Keratinocyte (primary cell): ENCODE measurements around the gene THBS2. TPM values are rescaled to one million over a fixed set of nuclear protein-coding genes. Genes with fewer than 3 reads are reported as not detected.

Source experiments
- DNase-seq: peaks from one replicate; pipeline ENCODE4 v3.0.0-alpha.2; 2011; ENCODE audit warnings: low read depth, missing footprints, low spot score
- FAIRE-seq: peaks from 2 replicates; lab custom pipeline; 2011; peaks lifted over from hg19 to GRCh38; lab: Jason Lieb, UNC
- H2AFZ ChIP-seq: 2 replicates; pipeline ENCODE4 v1.6.0; 2012; ENCODE audit warnings: low read length, control low read depth, inconsistent platforms; ENCODE audit not compliant: control insufficient read depth
- H3K27ac ChIP-seq: 2 replicates; pipeline ENCODE4 v1.5.1; 2011; ENCODE audit warnings: low read length; ENCODE audit not compliant: control insufficient read depth, insufficient read depth
- H3K27me3 ChIP-seq: 3 replicates; pipeline ENCODE4 v1.6.0; 2011; ENCODE audit warnings: low read length; ENCODE audit not compliant: control insufficient read depth, insufficient read depth; ENCODE audit errors: extremely low read depth
- H3K36me3 ChIP-seq, 2 experiments: 2 replicates in 1 of 2; 3 replicates in 1 of 2; pipeline ENCODE4 v1.5.1; 2011; ENCODE audit warnings: low read length in 2 of 2, mild to moderate bottlenecking in 1 of 2; ENCODE audit not compliant: control insufficient read depth in 2 of 2, insufficient read depth in 2 of 2; ENCODE audit errors: extremely low read depth in 1 of 2
- H3K4me1 ChIP-seq: 3 replicates; pipeline ENCODE4 v1.5.1; 2011; ENCODE audit warnings: low read length; ENCODE audit not compliant: control insufficient read depth, insufficient read depth; ENCODE audit errors: extremely low read depth
- H3K4me2 ChIP-seq: 3 replicates; pipeline ENCODE4 v1.6.0; 2011; ENCODE audit warnings: low read depth, low read length; ENCODE audit not compliant: control insufficient read depth, insufficient read depth; ENCODE audit errors: extremely low read depth
- H3K4me3 ChIP-seq, 3 experiments: fragments of 200-600 bp in 1 of 3; sonication (generic) in 1 of 3; 2 replicates in 2 of 3; 3 replicates in 1 of 3; pipeline ENCODE4 v1.5.1; 2011 to 2016; ENCODE audit warnings: low read length in 3 of 3, mild to moderate bottlenecking in 3 of 3, control low read depth in 2 of 3, inconsistent platforms in 1 of 3, low read depth in 1 of 3, mixed read lengths in 1 of 3, mixed run types in 1 of 3, moderate library complexity in 1 of 3; ENCODE audit not compliant: control insufficient read depth in 2 of 3, insufficient read depth in 2 of 3; ENCODE audit errors: extremely low read depth in 1 of 3
- H3K79me2 ChIP-seq: 2 replicates; pipeline ENCODE4 v1.6.0; 2012; ENCODE audit warnings: low read length; ENCODE audit not compliant: control insufficient read depth, insufficient read depth
- H3K9ac ChIP-seq: 3 replicates; pipeline ENCODE4 v1.6.0; 2011; ENCODE audit warnings: low read length; ENCODE audit not compliant: control insufficient read depth, insufficient read depth; ENCODE audit errors: extremely low read depth
- H3K9me1 ChIP-seq: 3 replicates; pipeline ENCODE4 v1.6.0; 2011; ENCODE audit warnings: low read length; ENCODE audit not compliant: control insufficient read depth, insufficient read depth; ENCODE audit errors: extremely low read depth
- H3K9me3 ChIP-seq: 2 replicates; pipeline ENCODE4 v1.5.1; 2012; ENCODE audit warnings: low read depth, low read length; ENCODE audit not compliant: control insufficient read depth
- H4K20me1 ChIP-seq: 3 replicates; pipeline ENCODE4 v1.6.0; 2011; ENCODE audit warnings: low read length; ENCODE audit not compliant: control insufficient read depth, insufficient read depth; ENCODE audit errors: extremely low read depth
- CTCF ChIP-seq, 3 experiments: IDR thresholded peaks in 1 of 3; conservative IDR thresholded peaks in 1 of 3; optimal IDR thresholded peaks in 1 of 3; 2 replicates in 2 of 3; 3 replicates in 1 of 3; pipeline versions ENCODE3 to v1.5.1; 2011; ENCODE audit warnings: low read length in 3 of 3, mild to moderate bottlenecking in 3 of 3, moderate library complexity in 2 of 3, control low read depth in 1 of 3, inconsistent platforms in 1 of 3; ENCODE audit not compliant: insufficient read depth in 2 of 3; ENCODE audit errors: extremely low read depth in 1 of 3
- EZH2 ChIP-seq: IDR thresholded peaks from one replicate; pipeline ENCODE4 v1.6.1; 2012; ENCODE audit warnings: inconsistent platforms, mild to moderate bottlenecking, low read length, moderate library complexity
- dilution Hi-C: fragments of 300-500 bp; cut with MboI; formaldehyde crosslinking; loops from one replicate; pipeline ENCODE4 v1.7.0; 2020; ENCODE audit warnings: low sequenced_read_pairs; ENCODE audit not compliant: extremely low pct_ligation_motif_present
- polyA plus RNA-seq, 5 experiments: library from polyadenylated mRNA; depleted of rRNA in 3 of 5; stranded (reverse) in 3 of 5; stranded (forward) in 1 of 5; unstranded in 1 of 5; fragments of >200 nt; gene quantifications; 1 replicate in 1 of 5; 2 replicates in 3 of 5; 3 replicates in 1 of 5; pipeline versions ENCODE4 v1.2.1 to v1.2.3, GENCODE V29; 2011 to 2012; ENCODE audit warnings: missing spikeins in 2 of 5, low read depth in 1 of 5, low replicate concordance in 1 of 5

Gene THBS2
- polyA plus RNA-seq, 1 donor (not counting 4 experiments of a cell fraction or from before 2014, with no cell fraction given), result 533 TPM

- Histone ChIP-seq H3K79me2 (no peaks in the 10 kb centered on the region), H3K4me2 (no peak overlapping the region), H4K20me1 (no peaks in the 10 kb centered on the region), H3K4me1 (peaks cover 42% of the 10 kb centered on the region), H3K9me3 (no peaks in the 10 kb centered on the region), H3K27me3 (no peaks in the 10 kb centered on the region), H3K9ac (no peak overlapping the region), H3K27ac (no peak overlapping the region), H3K9me1 (no peaks in the 10 kb centered on the region), H3K4me3 (no peak overlapping the region), H3K36me3 (no peaks in the 10 kb centered on the region), H2AFZ (no peak overlapping the region)
- dilution Hi-C loops, result no loop called here
- TF ChIP-seq CTCF (optimal IDR thresholded peaks at IDR 0.05 in 1 of 3, IDR thresholded peaks at IDR 0.05 in 1 of 3, conservative IDR thresholded peaks at IDR 0.05 in 1 of 3; ENCODE audit: extremely low read depth in 1 of 3, insufficient read depth in 2 of 3, low read length in 3 of 3), result no peak
- TF ChIP-seq EZH2, result no peak
- DNase-seq, result no peak
- FAIRE-seq, result no peak
Observed at GRCh38 chr6:169286961-169287360, 33.3 kb upstream of the THBS2 start.

- Histone ChIP-seq H3K4me3 (no peak overlapping the region), H3K79me2 (no peaks in the 10 kb centered on the region), H3K9ac (no peak overlapping the region), H2AFZ (no peak overlapping the region), H3K9me3 (no peaks in the 10 kb centered on the region), H3K4me1 (peaks cover 24% of the 10 kb centered on the region), H3K4me2 (no peak overlapping the region), H3K27me3 (no peaks in the 10 kb centered on the region), H4K20me1 (no peaks in the 10 kb centered on the region), H3K36me3 (no peaks in the 10 kb centered on the region), H3K9me1 (peaks cover 3% of the 10 kb centered on the region), H3K27ac (no peak overlapping the region)
- dilution Hi-C loops, result no loop called here
- DNase-seq (no peak), FAIRE-seq (no peak)
- no peak for TF ChIP-seq EZH2
- no peak for TF ChIP-seq CTCF (optimal IDR thresholded peaks at IDR 0.05 in 1 of 3, IDR thresholded peaks at IDR 0.05 in 1 of 3, conservative IDR thresholded peaks at IDR 0.05 in 1 of 3; ENCODE audit: extremely low read depth in 1 of 3, insufficient read depth in 2 of 3, low read length in 3 of 3)
Observed at GRCh38 chr6:169285165-169285564, 31.5 kb upstream of the THBS2 start.
